ENCODE results near the gene SAFB.

The SAFB gene

DNA sequence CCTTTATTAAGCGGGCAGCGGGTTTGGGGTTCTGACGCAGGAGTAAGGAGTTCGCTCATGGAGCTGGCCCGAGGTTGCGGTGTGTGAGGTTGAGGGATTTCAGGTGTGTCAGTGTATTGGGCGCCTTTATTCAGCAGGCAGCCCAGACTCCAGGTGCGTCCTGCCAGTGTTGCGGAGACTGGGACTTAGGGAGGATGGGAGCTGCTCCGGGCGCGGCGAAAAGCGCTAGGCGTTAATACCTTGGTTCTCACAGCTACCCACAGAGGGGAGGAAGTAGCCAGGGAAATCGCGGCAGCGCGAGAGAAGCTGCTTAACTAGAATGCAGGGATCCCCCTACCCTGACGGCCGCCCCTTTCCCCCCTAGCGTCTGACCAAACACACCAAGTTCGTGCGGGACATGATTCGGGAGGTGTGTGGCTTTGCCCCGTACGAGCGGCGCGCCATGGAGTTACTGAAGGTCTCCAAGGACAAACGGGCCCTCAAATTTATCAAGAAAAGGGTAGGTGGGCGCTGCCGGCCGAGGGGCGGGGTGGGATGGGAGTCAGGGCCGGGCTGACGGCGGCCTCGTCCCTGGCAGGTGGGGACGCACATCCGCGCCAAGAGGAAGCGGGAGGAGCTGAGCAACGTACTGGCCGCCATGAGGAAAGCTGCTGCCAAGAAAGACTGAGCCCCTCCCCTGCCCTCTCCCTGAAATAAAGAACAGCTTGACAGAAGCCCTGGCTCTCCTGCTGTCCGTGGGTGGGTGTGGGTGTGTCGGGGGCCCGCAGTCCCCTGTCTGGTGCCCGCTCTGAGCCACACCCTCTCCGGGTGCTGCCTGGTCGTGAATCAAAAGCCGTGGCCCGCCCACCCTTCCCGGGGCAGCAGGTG lies 68.3 kb downstream of the SAFB start:
- no peak for DNase-seq (ENCODE audit: low spot score)
- TF ChIP-seq, protein P1, sequence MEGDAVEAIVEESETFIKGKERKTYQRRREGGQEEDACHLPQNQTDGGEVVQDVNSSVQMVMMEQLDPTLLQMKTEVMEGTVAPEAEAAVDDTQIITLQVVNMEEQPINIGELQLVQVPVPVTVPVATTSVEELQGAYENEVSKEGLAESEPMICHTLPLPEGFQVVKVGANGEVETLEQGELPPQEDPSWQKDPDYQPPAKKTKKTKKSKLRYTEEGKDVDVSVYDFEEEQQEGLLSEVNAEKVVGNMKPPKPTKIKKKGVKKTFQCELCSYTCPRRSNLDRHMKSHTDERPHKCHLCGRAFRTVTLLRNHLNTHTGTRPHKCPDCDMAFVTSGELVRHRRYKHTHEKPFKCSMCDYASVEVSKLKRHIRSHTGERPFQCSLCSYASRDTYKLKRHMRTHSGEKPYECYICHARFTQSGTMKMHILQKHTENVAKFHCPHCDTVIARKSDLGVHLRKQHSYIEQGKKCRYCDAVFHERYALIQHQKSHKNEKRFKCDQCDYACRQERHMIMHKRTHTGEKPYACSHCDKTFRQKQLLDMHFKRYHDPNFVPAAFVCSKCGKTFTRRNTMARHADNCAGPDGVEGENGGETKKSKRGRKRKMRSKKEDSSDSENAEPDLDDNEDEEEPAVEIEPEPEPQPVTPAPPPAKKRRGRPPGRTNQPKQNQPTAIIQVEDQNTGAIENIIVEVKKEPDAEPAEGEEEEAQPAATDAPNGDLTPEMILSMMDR (IDR thresholded peaks at IDR 0.05; ENCODE audit: extremely low read depth, missing control alignments), result no peak

DNA sequence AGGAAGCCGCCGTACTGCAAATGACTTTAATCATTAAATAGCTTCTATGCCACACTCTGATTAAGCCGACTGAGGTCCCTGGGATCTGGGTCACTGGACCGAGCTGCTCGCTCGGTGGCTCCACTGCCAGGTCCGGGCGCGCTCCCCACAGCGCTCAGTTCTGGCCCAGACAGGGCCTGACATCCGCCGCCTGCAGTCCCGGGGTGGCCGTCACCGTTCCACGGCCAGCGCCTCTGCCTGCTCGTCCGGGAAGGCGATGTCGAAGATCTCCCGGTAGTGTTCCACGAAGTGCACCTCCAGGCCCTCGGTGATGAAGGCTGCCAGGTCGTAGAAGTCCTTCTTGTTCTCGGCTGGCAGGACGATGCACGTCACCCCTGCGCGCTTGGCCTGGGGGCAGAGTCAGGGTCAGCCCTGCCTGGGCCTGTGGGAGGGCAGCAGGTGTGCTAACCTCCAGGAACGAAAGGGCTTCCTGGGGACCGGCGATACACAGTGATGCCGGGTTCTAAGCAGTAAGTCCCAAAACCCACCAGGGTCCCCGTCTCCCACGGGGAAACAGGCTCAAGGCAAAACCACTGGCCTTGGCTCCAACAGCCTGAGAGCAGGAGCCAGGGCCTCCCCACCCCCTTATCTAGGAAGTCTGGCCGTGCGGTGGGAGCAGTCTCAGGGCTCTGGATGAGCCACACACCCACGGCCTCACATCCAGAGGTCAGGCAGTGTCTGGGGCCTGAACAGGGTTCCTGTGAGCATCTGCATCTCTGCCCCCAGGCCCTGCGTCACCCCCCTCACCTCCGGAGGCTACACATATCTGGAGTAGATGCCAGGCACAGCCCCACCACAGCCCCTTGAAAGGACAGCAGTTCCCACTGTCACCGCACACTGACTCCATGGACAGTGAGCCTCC lies 69.2 kb downstream of the SAFB start:
- TF ChIP-seq, protein P1 (IDR thresholded peaks at IDR 0.05; ENCODE audit: extremely low read depth, missing control alignments), result no peak
- no peak for DNase-seq (ENCODE audit: low spot score)

DNA sequence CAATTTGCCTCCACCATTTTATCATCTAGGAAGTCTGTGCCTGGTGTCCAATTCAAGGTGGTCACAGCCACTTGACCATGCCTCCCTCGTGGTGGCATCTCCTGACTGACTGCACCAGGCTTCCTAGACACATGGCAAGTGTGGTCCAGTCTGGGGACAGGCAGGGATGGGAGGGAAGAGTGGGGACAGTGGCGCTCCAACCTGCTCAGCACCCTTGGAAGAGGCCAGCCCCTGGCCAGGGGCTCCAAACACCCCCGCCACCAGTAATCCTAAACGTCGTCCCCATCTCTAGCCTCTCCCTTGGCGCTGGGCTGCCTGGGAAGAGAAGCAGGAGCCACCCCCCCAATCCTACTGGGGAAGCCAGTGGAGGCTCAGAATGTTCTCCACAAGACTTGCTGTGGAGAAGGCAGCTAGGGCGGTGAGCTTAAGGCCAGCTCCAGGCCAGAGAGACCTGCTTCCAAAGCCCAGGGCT lies 69.9 kb downstream of the SAFB start:
- TF ChIP-seq, protein P1 (IDR thresholded peaks at IDR 0.05; ENCODE audit: extremely low read depth, missing control alignments), result no peak
- no peak for DNase-seq (ENCODE audit: low spot score)

DNA sequence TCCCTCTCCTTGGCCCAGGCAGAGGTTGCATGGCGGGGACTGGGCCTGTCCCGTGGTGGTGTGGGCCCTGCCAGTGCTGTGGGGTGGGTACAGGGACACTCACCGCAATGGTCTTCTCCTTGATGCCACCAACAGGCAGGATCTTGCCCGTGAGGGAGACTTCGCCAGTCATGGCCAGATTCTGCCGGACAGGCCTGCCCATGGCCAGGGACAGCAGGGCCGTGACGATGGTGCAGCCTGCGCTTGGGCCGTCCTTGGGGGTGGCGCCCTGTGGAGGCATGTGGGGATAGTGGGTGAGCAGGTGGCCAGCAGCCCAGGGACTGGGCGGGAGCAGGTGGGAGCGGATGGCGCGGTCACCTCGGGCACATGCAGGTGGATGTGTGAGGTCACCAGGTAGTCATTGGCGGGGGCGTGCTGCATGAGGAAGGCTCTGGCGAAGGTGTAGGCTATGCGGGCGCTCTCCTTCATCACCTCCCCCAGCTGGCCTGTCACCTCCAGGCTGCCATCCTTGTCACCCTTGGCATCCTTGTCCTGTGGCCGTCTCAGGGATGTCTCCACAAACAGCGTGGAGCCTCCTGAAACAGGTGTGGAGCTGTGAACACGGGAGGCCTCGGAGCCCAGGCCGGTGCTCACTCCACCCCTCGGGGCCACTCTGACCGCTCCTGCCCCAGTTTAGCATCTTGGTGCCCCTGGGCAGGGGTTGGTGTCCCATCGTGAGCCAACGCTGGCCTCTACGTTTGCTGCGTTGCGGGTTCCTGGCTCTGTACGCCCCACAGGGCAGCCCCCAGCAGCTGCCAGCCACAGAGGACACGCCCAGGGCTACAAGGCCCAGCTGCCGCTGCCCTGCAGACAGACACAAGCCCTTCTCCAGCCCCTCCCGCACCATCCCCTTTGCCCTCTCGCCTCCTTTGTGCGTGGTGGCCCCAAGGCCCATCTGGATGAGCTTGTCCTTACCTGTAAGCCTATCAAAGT lies 70.6 kb downstream of the SAFB start:
- TF ChIP-seq, protein P1 (IDR thresholded peaks at IDR 0.05; ENCODE audit: extremely low read depth, missing control alignments), result no peak
- DNase-seq (ENCODE audit: low spot score), result no peak

DNA sequence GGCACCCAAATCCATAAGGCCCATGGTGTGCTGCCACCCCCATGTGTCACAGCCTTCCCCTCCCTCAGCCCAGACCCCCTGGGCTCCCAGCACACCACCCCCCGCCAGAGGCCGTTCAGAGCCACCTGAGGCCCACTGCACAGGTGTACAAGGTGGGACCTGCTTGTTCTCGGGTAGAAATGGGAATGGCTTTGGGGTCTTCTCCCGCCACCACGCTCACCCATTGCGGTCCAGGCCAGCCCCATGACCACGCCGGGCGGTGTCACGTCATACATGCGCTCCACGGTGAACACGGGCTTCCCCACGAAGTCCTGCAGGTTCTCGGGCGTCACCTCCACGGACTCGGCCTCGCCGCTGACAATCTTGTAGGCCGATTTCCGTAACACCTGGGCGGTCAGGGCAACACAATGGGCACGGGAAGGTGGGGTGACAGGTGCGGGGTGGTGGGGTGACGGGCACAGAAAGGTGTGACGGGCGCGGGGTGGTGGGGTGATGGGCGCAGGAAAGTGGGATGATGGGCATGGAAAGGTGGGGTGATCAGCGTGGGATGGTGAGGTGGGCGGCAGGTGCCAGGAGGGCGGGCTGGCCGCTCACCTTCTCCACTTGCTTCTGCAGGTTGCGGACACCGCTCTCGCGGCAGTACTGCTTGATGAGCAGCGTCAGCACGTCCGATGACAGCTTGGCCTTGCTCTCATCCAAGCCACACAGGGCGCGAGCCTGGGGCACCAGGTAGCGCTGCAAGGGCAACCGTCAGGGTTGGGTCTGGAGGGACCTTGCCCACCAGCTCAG lies 71.5 kb downstream of the SAFB start:
- TF ChIP-seq, protein P1 (IDR thresholded peaks at IDR 0.05; ENCODE audit: extremely low read depth, missing control alignments), result no peak

DNA sequence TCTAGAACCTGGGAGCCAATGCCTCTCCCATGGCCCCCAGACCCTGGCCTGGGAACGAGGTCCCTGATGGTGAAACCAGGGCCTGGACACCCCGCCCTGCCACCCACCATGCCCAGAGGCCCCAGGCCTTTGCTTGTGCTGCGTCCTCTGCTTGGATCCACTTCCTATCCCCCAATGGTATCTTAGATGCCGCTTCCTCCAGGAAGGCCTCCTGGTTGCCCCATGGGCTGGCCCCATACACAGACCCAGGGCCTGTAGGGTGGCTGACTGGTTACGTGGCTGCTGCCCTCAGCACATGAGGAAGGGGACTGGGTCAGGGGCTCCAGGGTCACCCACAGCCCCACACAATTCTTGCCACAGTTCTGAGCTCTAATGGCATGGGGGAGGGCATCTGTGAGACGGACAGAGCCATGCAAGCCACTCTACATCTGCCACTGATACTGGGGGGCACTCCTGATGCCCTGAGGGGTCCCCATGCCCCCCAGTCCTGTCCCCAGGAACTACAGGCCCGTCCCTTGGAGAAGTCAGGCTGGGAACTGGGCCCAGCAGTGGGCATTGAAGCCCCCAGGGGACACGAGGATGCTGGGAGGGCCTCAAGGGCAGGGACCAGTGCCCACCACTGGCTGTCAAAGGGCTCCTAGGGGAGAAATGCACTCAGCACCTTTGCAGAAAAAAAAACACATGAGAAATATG lies 72.2 kb downstream of the SAFB start:
- DNase-seq (ENCODE audit: low spot score), result no peak
- TF ChIP-seq, protein P1 (IDR thresholded peaks at IDR 0.05; ENCODE audit: extremely low read depth, missing control alignments), result no peak

More for the DNA sequence above, 71.5 kb downstream of the SAFB start:
- DNase-seq (ENCODE audit: low spot score), result no peak
